ENCODE results near the gene STAMBP. TPM values are rescaled to one million over a fixed set of nuclear protein-coding genes. Genes with fewer than 3 reads are reported as not detected.

The STAMBP gene
- total and polyA plus RNA-seq, 8 donors, result 22.6 to 84.9 (median 33.1) TPM

DNA sequence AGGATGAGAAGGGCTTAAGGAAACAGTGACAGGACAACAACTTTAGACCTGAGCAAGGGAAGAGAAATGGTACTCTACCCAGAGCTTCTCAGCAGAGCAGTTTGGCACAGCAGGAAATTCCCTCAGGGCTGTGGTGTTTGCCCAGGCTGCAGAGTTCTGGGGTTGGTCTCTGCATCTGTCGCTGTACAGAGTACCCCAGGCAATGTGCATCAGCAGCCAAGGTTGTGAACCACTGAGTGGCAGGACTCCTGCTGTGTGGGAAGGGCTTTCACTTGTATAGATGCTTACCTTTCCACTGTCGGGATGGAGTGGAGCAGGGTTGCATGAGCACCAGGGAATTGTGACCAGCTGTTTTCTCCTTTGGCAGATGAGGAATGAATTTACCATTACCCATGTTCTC, 21.2 kb downstream of the STAMBP start:
- Histone ChIP-seq H3K4me3 (no peak overlapping the region), H3K27me3 (no peaks in the 10 kb centered on the region), H3K27ac (peak overlapping the region in 2 of 5 donors; percentile 12 to 42), H3K4me1 (peaks cover 0 to 4% (median 0%) of the 10 kb centered on the region in 4 donors), H3K9me3 (no peaks in the 10 kb centered on the region), H3K36me3 (peaks cover 69 to 100% (median 100%) of the 10 kb centered on the region in 4 donors)
- TF ChIP-seq, protein P1, sequence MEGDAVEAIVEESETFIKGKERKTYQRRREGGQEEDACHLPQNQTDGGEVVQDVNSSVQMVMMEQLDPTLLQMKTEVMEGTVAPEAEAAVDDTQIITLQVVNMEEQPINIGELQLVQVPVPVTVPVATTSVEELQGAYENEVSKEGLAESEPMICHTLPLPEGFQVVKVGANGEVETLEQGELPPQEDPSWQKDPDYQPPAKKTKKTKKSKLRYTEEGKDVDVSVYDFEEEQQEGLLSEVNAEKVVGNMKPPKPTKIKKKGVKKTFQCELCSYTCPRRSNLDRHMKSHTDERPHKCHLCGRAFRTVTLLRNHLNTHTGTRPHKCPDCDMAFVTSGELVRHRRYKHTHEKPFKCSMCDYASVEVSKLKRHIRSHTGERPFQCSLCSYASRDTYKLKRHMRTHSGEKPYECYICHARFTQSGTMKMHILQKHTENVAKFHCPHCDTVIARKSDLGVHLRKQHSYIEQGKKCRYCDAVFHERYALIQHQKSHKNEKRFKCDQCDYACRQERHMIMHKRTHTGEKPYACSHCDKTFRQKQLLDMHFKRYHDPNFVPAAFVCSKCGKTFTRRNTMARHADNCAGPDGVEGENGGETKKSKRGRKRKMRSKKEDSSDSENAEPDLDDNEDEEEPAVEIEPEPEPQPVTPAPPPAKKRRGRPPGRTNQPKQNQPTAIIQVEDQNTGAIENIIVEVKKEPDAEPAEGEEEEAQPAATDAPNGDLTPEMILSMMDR (IDR thresholded peaks at IDR 0.05), result no peak
- TF ChIP-seq POLR2A (IDR thresholded peaks at IDR 0.05) (no peak), POLR2AphosphoS5 (IDR thresholded peaks at IDR 0.05) (no peak), EP300 (IDR thresholded peaks at IDR 0.05) (no peak)
- DNase-seq, result no peak
- intact Hi-C loops (cut with DNase I; ENCODE audit: low total_unique reads), result no loop called here
- 81 to 92% (median 90%) methylated on average over 2 of the region's 2 CpGs for WGBS, 5 donors

DNA sequence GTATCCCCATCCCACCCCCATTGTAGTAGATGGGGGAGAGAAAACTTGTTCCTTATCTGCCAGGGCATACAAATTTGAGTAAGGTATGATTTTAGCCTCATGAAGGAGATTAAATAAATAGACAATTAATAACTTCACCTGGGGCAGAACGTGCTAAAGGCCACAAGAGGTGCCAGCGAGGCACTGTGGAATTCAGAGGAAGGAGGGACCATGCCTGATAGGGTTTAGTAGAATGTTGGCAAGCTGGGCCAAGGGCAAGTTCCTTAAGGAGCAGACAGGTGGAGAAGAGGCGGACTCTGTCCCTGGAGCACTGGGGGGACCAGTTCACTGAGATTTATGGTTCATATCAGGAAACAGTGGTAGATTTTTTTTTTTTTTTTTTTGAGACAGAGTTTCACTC, 22.5 kb downstream of the STAMBP start:
- peaks cover 0 to 4% (median 0%) of the 10 kb centered on the region in 4 donors for H3K4me1 ChIP-seq
- peak; percentile 27 to 60 for DNase-seq
- peaks cover 64 to 100% (median 100%) of the 10 kb centered on the region in 4 donors for H3K36me3 ChIP-seq
- no peaks in the 10 kb centered on the region for H3K27me3 ChIP-seq
- no peaks in the 10 kb centered on the region for H3K9me3 ChIP-seq
- WGBS, 5 donors, result 49 to 69% (median 54%) methylated on average over 3 of the region's 3 CpGs
- peak overlapping the region in 2 of 5 donors; percentile 14 to 60 for H3K27ac ChIP-seq
- H3K4me3 ChIP-seq, result no peak overlapping the region
- TF ChIP-seq EP300 (IDR thresholded peaks at IDR 0.05), result no peak
- TF ChIP-seq POLR2A (IDR thresholded peaks at IDR 0.05), result no peak
- TF ChIP-seq, protein P1 (IDR thresholded peaks at IDR 0.05), result no peak
- intact Hi-C loops (cut with DNase I; ENCODE audit: low total_unique reads), result no loop called here

DNA sequence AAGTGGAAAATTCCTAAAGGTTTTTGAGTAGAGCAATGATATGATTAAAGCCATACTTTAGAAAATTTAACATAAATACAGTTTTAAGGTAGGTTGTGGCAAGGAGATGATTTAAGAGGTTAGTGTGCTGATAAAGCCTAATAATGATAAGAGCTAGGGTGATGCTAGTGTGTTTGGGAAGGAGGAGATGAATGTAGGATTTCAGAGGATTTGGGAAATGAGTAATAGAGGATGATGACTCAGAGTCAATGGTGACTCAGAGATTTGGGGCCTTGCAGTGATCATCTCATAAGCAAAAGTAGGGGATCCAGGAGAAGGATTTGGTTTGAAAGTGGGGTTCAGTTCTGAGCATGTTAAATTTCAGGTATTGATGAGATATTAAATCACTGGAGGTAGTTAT, 23.3 kb downstream of the STAMBP start:
- no peak overlapping the region for H3K4me3 ChIP-seq
- H3K27ac ChIP-seq, result peak overlapping the region in 1 of 5 donors; percentile 60
- H3K4me1 ChIP-seq, result peaks cover 0 to 4% (median 0%) of the 10 kb centered on the region in 4 donors
- no peak for TF ChIP-seq EP300 (IDR thresholded peaks at IDR 0.05)
- no peaks in the 10 kb centered on the region for H3K9me3 ChIP-seq
- no peak for DNase-seq
- H3K36me3 ChIP-seq, result peaks cover 57 to 100% (median 100%) of the 10 kb centered on the region in 4 donors
- intact Hi-C loops (cut with DNase I; ENCODE audit: low total_unique reads), result no loop called here
- H3K27me3 ChIP-seq, result no peaks in the 10 kb centered on the region

DNA sequence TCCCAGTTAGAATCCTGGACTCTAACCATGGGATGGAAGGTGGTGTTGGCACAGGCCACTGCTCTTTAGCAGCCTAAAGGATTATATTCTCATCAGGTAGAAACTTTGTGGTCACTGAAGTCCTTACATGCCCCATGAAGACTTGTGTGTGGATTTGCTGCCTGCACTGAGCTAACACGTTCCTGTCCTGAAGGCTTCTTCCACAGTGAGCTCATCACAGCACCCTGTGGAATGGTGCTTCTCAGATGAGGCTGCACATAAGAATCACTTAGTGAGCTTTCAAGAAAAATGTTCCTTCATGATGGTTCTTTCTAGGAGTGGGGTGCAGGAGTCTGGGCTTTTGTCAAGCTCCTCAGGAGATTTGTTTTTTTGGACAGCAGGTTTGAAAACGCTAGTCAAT, 26.8 kb downstream of the STAMBP start:
- Histone ChIP-seq H3K27ac (no peak overlapping the region), H3K9me3 (no peaks in the 10 kb centered on the region), H3K36me3 (peaks cover 34 to 97% (median 94%) of the 10 kb centered on the region in 4 donors), H3K4me1 (peaks cover 0 to 4% (median 0%) of the 10 kb centered on the region in 4 donors), H3K4me3 (no peak overlapping the region), H3K27me3 (no peaks in the 10 kb centered on the region)
- TF ChIP-seq, protein P1 (IDR thresholded peaks at IDR 0.05), result no peak
- TF ChIP-seq EP300 (IDR thresholded peaks at IDR 0.05), result no peak
- no peak for TF ChIP-seq POLR2AphosphoS5 (IDR thresholded peaks at IDR 0.05)
- TF ChIP-seq POLR2A (IDR thresholded peaks at IDR 0.05), result no peak
- intact Hi-C loops (cut with DNase I; ENCODE audit: low total_unique reads), result no loop called here
- no peak for DNase-seq
- 92 to 96% (median 96%) methylated on average over 2 of the region's 2 CpGs for WGBS, 5 donors

DNA sequence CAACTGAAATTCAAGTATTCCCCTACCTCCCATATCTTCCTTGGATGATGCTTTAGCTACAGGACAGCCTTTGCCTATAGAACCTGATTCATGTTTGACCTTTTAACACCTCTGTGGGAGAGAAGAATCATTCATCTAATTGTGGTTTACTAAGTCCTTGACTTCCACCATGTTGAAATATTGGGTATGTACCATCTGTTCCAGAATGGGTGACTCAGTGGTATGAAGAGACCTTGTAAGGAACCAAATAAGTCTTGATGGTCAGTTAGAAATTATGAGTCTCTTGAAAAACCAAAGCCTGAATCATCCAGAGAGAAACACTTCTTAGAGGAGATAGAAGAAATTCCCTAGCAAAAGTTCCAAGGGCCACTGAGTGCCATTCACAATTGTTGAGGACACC, 27.5 kb downstream of the STAMBP start:
- Histone ChIP-seq H3K9me3 (no peaks in the 10 kb centered on the region), H3K27me3 (no peaks in the 10 kb centered on the region), H3K4me3 (no peak overlapping the region), H3K4me1 (peaks cover 0 to 4% (median 0%) of the 10 kb centered on the region in 4 donors), H3K27ac (no peak overlapping the region), H3K36me3 (peaks cover 32 to 97% (median 94%) of the 10 kb centered on the region in 4 donors)
- no peak for DNase-seq
- TF ChIP-seq EP300 (IDR thresholded peaks at IDR 0.05) (no peak), POLR2AphosphoS5 (IDR thresholded peaks at IDR 0.05) (no peak), POLR2A (IDR thresholded peaks at IDR 0.05) (no peak)
- TF ChIP-seq, protein P1 (IDR thresholded peaks at IDR 0.05), result no peak
- intact Hi-C loops (cut with DNase I; ENCODE audit: low total_unique reads), result no loop called here
